Stimulated activated CD4-positive, alpha-beta T cell treated with anti-CD3 and anti-CD28 coated beads, Interleukin-4, amount 100 ng/mL, for 48 hours (primary cell): ENCODE results near the gene SESN1.
"Not testable (repeated sequence)": the region's sequence is repeated elsewhere in the genome, so short reads cannot be mapped to it uniquely, and the experiment has no call there.

Experiments used
- DNase-seq, 2 donors: peaks; one replicate each; pipeline ENCODE4 v3.0.0-alpha.2; 2020; ENCODE audit warnings: low read depth in 2 of 2

Gene SESN1

GRCh38 chr6:109095036-109095834 is 589 bp upstream of the SESN1 start, which contains the start of gene CEP57L1:
CEP57L1 (plus strand) TSS chr6:109095507; CDS start chr6:109145222, 49,715 bp downstream.
- DNase-seq = peak; percentile 89 to 90

GRCh38 chr6:109093732-109094415 is 772 bp downstream of the SESN1 start:
- DNase-seq = no peak

GRCh38 chr6:109092074-109092473 is 2.6 kb downstream of the SESN1 start:
- DNase-seq = no peak

- no peak for DNase-seq
These were observed 3.2 kb downstream of the SESN1 start for GRCh38 chr6:109091314-109092024.

- DNase-seq = no peak
These were observed 5.7 kb downstream of the SESN1 start for GRCh38 chr6:109088995-109089394.

- no peak for DNase-seq
These were observed 6.9 kb downstream of the SESN1 start for GRCh38 chr6:109087661-109088264.

GRCh38 chr6:109084146-109084545 is 10.5 kb downstream of the SESN1 start:
- DNase-seq = not testable (repeated sequence)

GRCh38 chr6:109083657-109084056 is 11.0 kb downstream of the SESN1 start:
- no peak for DNase-seq

GRCh38 chr6:109082188-109082577 is 12.5 kb downstream of the SESN1 start:
- no peak for DNase-seq

- no peak for DNase-seq
These were observed 13.0 kb downstream of the SESN1 start for GRCh38 chr6:109081516-109082187.

GRCh38 chr6:109081026-109081425 is 13.6 kb downstream of the SESN1 start:
- no peak for DNase-seq

GRCh38 chr6:109079981-109080380 is 14.7 kb downstream of the SESN1 start:
- no peak for DNase-seq

- no peak for DNase-seq
These were observed 18.3 kb downstream of the SESN1 start for GRCh38 chr6:109076377-109076776.

GRCh38 chr6:109075934-109076333 is 18.7 kb downstream of the SESN1 start:
- no peak for DNase-seq

- no peak for DNase-seq
These were observed 20.6 kb downstream of the SESN1 start for GRCh38 chr6:109074133-109074415.

GRCh38 chr6:109073344-109074132 is 21.1 kb downstream of the SESN1 start:
- DNase-seq = peak in 1 of 2 donors; percentile 26

GRCh38 chr6:109071125-109071917 is 23.3 kb downstream of the SESN1 start:
- no peak for DNase-seq

GRCh38 chr6:109069746-109070145 is 24.9 kb downstream of the SESN1 start:
- DNase-seq = no peak

GRCh38 chr6:109062767-109063352 is 31.8 kb downstream of the SESN1 start:
- no peak for DNase-seq

- no peak for DNase-seq
These were observed 32.4 kb downstream of the SESN1 start for GRCh38 chr6:109062216-109062615.
